Globus pallidus (tissue), 1 donor: ENCODE measurements around the gene HCAR3.
"Not testable (repeated sequence)": the region's sequence is repeated elsewhere in the genome, so short reads cannot be mapped to it uniquely, and the experiment has no call there.

Experiments
- DNase-seq: peaks from one replicate; pipeline ENCODE4 v3.0.0-alpha.2; 2015; ENCODE audit warnings: low spot score

Gene HCAR3

DNA sequence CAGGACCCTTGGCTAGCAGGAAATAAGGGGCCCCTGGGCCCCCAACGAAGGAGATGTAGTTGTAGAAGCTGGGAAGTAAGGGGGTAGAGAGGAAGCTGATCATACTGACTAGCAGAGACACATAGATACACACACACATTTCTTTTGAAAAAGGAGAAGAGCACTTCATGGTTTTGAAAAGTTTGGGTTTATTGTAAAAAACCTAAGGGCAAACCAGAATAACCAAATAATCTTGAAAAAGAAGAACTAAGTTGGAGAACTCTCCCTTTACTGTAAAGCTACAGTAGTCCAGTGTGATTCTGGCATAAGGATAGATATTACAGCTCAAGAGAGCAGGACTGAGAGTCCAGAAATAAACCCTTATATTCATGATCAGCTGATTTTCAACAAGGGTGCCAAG is 5.8 kb upstream of the HCAR3 start:
- no peak for DNase-seq

DNA sequence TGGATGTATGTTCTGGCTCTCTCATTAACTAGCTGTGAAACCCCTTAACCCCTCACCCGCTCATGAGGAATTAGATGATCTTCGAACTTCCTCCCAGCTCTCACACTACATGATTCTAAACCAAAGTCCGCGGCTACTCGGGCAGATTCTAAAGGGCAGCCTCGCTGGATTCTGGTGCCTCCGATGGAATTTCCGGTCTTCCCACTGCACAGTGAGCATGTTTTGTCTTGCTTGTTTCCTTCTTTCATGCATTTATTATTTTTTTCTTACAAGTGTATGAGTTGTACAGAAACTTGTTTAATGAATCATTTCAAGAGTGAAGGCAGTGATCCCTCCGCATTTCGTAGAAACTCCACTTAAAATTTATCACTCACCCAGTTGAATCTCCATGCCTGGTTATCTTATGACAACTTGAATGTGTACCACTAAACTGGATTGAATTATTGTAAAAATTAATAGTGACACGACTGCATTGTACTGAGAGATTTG is 4.5 kb upstream of the HCAR3 start:
- no peak for DNase-seq

DNA sequence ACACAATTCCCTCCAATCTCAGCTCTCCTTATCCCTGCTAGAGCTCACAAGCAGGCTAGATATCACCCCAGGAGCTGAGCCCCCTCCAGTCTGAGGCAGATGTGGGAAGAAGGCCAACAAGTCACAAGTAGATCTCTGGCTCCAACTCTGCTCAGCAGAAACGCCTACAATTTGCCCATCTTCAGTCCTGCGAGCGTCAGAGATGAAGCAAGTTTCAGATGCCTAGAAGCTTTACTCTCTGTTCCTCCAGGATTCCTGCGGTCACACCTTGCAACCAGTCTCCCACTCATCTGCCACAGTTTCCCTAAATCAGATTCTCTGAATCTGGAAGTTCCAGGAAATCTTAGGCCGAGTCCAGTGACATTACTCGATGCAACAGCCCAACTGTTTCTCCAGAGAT is 1.4 kb downstream of the HCAR3 start:
- DNase-seq, result not testable (repeated sequence)

DNA sequence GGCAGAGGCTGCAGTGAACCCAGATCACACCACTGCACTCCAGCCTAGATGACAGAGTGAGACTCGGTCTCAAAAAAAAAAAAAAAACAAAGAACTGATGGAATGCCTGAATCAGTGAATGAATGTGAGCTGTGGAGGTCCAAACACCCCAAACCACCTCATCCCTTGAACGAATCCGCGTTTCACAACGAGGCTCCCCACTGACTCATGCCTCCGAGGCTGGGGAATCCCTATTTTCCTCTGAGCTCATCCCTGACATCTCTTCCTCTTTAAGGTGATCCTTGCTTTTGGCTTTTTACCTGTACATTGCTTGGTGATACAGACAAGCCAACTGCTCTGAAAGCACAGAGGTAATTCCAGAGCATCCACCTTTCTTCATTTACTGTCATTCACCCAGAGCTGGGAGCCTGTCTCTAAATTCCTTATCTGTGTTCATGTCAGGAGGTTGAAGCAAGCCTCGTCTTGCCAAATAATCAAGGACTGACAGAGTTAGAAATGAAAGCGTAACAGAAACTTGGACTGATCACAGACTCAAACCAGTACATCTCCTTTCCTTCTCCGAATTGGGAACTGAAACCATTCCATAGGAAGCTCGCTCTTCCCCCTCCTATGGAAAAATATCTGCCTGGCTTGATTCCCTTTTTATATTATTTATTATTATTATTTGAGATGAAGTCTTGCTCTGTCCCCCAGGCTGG is 3.0 kb downstream of the HCAR3 start:
- not testable (repeated sequence) for DNase-seq

DNA sequence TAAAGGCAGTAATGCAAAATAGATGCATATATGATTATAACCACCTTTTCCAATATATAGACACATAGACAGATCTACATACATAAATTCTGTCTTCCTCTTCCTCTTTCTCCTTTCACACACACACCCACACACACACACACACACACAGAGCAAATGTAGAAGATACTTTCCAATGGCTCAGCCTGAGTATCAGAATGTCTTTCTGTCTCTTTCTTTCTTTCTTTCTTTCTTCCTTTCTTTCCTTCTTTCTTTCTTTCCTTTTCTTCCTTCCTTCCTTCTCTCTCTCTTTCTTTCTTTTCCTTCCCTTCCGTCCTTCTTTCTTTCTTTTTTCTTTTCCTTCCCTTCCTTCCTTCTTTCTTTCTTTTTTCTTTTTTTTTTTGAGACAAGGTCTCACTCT is 5.3 kb downstream of the HCAR3 start:
- not testable (repeated sequence) for DNase-seq

DNA sequence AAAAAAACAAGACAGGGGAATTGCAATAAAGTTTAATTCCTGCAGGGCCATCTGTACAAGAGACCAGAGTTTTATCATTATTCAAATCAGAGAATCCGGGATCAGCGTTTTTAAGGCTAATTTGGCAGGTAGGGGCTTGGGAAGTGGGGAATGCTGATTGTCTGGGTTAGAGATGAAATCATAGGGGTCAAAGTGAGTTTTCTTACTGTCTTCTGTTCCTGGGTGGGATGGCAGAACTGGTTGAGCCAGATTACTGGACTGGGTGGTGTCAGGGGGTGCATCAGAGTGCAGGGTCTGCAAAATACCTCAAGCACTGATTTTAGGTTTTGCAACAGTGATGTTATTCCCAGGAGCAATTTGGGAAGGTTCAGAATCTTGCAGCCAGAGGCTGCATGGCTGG is 6.3 kb downstream of the HCAR3 start:
- not testable (repeated sequence) for DNase-seq

DNA sequence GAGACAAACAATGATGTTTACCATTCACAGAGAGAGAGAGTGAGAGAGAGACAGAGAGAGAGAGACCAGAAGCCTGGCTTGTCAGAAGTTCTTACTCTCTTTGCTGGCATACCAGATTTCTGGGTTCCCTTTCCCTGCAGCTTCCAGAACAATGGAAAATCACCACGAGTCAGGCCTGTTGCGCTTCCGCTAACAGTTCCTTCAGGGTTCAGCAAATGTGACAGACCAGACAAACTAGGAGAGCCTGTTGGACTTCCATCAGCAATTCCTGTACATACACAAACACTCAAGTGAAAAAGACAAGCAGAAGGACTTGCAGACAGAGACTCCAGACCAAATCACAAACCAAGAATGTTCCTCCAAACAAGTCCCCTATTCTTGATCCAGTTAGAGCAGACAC is 7.3 kb downstream of the HCAR3 start:
- not testable (repeated sequence) for DNase-seq

DNA sequence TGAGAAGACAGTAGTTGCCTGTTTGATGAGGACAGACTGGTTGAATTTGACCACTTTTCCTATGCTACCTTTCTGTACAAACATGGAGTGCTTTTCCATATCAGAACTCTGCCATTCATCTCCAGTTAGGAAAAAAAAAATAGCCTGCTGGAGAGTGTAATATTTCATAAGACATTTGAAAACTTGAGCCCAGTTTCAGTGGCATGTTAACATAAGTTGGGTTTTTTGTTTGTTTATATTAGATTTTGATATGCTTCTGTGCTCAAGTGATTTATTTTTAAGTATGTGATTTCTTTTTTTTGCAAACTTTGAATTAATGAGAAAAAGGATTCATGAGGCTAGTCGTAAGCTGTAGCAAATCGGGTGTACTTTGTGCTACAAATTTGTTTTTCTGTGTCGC is 12.8 kb downstream of the HCAR3 start:
- DNase-seq, result not testable (repeated sequence)

DNA sequence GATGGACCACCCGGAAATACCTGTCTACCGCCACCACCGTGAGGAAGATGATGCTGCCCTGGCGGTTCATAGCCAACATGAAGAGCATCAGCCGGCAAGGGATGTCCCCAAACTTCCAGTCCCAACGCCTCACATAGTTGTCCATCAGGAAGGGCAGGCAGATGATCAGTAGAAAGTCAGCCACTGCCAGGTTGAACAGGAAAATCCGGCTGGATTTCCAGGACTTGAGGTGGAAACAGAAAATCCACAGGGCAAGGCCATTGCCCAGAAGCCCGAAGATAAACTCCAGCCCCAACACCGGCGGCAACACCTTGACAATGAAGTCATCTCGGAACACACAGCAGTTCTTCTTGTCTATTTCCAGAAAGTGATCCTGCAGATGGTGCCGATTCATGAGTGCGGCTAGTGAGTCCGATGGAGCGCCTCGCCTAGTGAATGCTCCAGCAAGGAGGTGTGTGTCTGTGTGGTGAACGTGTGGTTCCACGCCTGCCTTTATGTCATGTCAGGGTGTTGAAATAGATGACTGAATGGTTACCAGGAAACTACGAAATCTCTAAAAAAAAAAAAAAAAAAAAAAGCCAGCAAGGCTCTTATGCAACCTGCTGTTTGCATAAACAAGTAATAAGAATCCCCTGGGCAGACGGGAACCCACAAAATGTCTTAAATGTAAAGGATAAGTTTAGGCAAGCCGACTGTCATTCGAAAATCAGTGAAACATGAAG is 13.6 kb downstream of the HCAR3 start, which contains the start of gene HCAR2:
Gene HCAR2, minus strand, starts transcription at position 468 of the 722 bp plus-strand sequence. Its CDS starts 74 bp downstream, at position 394.
- not testable (repeated sequence) for DNase-seq

DNA sequence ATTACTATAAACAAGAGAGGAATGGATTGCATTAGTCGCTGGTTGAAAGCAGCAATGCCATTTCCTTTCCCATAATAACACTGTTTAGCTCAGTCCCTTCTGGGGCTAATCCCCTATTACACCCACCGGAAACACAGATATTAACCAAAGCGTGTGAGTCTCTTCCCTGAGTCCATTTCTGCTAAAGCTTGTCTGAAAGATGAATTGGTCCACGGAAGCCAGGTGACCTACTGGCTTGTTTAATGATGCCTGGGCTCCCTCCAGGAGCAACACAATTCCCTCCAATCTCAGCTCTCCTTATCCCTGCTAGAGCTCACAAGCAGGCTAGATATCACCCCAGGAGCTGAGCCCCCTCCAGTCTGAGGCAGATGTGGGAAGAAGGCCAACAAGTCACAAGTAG is 15.1 kb downstream of the HCAR3 start:
- not testable (repeated sequence) for DNase-seq

DNA sequence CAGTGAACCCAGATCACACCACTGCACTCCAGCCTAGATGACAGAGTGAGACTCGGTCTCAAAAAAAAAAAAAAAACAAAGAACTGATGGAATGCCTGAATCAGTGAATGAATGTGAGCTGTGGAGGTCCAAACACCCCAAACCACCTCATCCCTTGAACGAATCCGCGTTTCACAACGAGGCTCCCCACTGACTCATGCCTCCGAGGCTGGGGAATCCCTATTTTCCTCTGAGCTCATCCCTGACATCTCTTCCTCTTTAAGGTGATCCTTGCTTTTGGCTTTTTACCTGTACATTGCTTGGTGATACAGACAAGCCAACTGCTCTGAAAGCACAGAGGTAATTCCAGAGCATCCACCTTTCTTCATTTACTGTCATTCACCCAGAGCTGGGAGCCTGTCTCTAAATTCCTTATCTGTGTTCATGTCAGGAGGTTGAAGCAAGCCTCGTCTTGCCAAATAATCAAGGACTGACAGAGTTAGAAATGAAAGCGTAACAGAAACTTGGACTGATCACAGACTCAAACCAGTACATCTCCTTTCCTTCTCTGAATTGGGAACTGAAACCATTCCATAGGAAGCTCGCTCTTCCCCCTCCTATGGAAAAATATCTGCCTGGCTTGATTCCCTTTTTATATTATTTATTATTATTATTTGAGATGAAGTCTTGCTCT is 16.4 kb downstream of the HCAR3 start:
- not testable (repeated sequence) for DNase-seq

DNA sequence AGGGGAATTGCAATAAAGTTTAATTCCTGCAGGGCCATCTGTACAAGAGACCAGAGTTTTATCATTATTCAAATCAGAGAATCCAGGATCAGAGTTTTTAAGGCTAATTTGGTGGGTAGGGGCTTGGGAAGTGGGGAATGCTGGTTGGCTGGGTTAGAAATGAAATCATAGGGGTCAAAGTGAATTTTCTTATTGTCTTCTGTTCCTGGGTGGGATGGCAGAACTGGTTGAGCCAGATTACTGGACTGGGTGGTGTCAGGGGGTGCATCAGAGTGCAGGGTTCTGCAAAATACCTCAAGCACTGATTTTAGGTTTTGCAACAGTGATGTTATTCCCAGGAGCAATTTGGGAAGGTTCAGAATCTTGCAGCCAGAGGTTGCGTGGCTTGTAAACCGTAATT is 19.7 kb downstream of the HCAR3 start:
- DNase-seq, result not testable (repeated sequence)

DNA sequence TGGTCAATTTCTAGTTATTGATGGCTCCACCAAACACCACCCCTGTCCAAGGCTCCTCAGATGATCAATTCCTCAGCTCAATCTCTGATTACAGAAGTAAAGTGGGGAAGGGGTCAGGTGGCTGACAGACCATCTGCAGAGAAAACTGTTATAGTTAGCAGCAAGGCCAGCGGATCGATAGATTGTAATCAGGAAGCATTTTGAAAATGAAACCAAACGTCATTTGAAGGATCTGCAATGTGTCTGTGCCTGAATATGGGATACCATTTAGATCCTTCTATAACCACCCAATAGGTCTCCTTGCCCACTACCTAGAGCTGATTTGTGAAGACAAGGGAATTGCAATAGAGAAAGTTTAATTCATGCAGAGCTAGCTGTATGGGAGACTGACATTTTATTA is 25.0 kb downstream of the HCAR3 start:
- no peak for DNase-seq

DNA sequence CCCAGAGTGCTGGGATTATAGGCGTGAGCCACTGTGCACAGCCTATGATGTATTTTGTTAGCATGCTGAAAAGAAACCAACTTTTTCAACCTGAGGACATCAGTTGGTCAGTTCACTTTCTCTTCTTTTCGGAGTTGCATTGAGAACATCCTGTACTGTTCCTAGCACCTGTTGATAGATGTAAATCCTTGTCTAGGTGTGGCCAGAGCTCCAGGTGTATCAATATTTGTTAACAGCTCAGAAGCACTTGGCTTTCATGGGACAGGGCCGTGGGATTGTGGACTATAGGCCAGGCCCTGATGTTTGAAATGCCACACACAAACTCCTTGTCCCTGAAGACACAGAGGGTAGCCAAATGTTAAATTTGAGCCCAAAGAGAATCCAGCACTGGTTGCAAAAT is 28.3 kb downstream of the HCAR3 start:
- DNase-seq, result no peak

DNA sequence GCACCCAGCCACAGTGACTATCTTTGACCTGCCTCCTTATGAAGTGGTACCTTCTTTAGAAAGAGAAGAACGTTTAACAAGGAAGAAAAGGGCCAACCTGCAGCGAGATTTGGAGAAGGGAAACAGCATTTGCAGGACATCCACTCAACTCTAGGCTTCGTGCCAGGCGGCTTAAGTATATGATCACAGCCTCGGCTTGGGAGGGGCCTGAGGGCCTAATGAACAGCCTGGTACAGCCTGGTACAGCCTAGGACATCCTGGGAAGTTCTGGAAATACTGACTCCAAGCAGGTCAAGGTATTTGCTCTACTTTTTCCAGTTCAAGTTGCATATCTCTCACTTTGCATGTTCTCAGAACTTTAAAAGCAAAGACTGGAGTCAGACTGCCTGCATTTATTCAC is 29.5 kb downstream of the HCAR3 start:
- no peak for DNase-seq

DNA sequence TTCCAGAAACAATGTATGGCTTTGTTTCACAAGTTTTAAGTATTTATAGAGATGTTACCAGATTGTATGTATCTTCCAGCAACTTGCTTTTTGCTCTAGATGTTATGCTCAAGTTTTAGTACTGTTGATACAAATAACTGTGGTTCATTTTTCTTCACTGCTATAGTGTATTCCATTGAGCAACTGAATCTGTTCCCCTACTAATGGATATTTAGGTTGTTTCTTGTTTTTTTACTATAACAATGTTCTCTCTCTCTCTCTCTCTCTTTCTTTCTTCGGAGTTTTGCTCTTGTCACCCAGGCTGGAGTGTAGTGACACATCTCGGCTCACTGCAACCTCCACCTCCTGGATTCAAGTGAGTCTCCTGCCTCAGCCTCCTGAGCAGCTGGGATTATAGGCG is 30.1 kb downstream of the HCAR3 start:
- no peak for DNase-seq

DNA sequence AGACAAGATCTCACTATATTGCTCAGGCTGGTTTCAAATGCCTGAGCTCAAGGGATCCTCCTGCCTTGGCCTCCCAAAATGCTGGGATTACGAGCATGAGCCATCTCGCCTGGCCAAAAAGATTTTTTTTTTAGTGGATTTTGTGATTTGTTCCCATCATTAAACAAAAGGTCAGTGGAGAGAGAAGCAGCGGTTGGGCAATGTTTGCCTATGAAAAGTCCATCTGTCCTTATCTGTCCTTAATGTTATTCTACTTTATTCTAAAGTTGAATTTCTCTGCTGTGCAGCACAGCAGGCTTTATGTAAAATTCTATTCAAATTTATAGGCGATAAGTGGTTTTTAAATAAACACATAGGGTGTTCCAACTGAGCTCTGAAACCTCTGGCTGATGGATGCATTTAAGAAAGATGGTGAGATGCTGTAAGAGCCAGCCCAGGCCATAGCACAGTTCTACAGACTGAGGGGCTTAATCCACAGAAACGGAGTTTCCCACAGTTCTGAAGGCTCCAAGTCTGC is 32.3 kb downstream of the HCAR3 start:
- DNase-seq, result no peak

DNA sequence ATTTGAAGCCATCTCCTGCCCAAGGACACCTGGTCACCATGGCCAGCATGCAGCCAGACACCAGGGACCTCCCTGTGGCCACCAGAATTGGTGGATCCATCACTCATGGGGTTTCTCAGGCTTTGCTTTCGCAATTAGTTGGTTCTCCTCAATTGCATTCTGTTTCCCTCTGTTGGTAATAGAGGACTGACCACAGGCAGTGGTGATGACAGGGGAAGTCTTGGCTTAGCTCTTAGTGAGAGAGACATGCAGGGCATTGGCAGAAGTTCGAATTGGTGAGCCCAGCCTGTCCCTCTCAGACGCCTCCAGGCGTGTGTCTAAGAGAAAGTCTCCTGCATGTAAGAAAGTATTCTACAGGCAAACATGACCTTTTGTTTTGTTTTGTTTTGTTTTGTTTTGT is 34.8 kb downstream of the HCAR3 start:
- peak; percentile 18 for DNase-seq

DNA sequence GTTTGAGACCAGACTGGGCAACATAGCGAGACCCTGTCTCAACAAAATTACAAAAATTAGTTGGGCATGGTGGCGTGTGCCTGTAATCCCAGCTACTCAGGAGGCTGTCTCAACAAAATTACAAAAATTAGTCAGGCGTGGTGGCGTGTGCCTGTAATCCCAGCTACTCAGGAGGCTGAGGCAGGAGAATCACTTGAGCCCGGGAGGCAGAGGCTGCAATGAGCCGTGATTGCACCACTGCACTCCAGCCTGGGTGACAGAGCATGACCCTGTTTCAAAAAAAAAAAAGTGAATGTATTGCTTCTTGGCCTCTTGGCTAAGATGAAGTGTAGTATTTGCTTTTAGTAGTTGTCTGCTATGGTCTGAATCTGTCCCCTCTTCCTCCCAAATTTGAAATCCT is 35.6 kb downstream of the HCAR3 start:
- not testable (repeated sequence) for DNase-seq

DNA sequence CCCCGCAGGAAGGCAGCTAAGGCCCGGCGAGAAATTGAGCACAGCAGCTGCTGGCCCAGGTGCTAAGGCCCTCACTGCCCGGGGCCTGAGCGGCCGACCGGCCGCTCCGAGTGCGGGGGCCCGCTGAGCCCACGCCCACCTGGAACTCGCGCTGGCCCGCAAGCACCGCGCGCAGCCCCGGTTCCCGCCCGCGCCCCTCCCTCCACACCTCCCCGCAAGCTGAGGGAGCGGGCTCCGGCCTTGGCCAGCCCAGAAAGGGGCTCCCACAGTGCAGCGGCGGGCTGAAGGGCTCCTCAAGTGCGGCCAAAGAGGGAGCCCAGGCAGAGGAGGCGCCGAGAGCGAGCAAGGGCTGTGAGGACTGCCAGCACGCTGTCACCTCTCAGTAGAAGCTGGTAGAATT is 39.8 kb downstream of the HCAR3 start:
- DNase-seq, result not testable (repeated sequence)

DNA sequence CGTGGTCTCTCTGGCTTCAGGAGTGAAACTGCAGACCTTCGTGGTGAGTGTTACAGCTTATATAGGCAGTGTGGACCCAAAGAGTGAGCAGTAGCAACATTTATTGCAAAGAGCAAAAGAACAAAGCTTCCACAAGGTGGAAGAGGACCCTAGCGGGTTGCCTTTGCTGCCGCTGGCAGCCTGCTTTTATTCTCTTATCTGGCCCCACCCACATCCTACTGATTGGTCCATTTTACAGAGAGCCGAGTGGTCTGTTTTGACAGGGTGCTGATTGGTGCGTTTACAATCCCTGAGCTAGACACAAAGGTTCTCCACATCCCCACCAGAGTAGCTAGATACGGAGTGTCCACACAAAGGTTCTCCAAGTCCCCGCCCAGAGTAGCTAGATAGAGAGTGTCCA is 40.6 kb downstream of the HCAR3 start:
- DNase-seq, result not testable (repeated sequence)

DNA sequence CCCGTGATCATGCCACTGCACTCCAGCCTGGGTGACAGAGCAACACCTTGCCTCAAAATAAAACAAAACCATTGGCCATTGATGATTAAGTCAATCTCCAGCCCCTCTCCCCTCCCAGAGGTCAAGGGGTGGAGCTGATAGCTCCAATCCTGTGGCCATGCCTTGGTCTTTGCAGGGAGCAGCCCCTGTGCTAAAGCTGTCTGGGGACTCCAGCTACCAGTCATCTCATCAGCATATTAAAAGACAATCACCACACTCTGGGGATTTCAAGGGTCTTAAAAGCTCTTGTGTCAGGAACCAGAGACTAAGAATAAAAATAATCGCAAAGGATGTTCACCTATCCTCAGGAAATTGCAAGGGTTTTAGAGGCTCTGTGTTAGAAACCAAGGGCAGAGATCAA is 44.1 kb downstream of the HCAR3 start:
- DNase-seq, result no peak
